K562 (cell line): ENCODE measurements around the gene RNF32. TPM values are rescaled to one million over a fixed set of nuclear protein-coding genes. Genes with fewer than 3 reads are reported as not detected.

Experiments
- ASH1L ChIP-seq: fragments of 450-650 bp; IDR thresholded peaks from 2 replicates; pipeline ENCODE4 v1.6.1; 2018; ENCODE audit warnings: borderline replicate concordance, mild to moderate bottlenecking, low read depth; ENCODE audit not compliant: partially characterized antibody
- BRD9 ChIP-seq: fragments of 450-650 bp; IDR thresholded peaks from 2 replicates; pipeline ENCODE4 v1.6.1; 2018; ENCODE audit warnings: low read depth; ENCODE audit not compliant: partially characterized antibody
- FOXJ2 ChIP-seq: fragments of 200-800 bp; sonication (Bioruptor generic); IDR thresholded peaks from 2 replicates; pipeline ENCODE4 v1.6.1; 2016; ENCODE audit warnings: missing genetic modification characterization, missing compliant biosample characterization
- HMG20A ChIP-seq: fragments of 450-650 bp; formaldehyde crosslinking; conservative IDR thresholded peaks from 2 replicates; pipeline ENCODE4 v1.4.0; 2020; ENCODE audit warnings: mild to moderate bottlenecking, mixed read lengths
- HMG20B ChIP-seq: fragments of 250-450 bp; sonication (Bioruptor Pico); IDR thresholded peaks from 2 replicates; pipeline ENCODE4 v1.5.0; 2021; ENCODE audit warnings: mild to moderate bottlenecking
- KDM5B ChIP-seq: fragments of 200-600 bp; sonication (generic); IDR thresholded peaks from 2 replicates; pipeline ENCODE4 v1.6.1; 2012; ENCODE audit warnings: low read depth, mild to moderate bottlenecking, moderate library complexity, low read length, control low read depth, inconsistent platforms; ENCODE audit not compliant: insufficient replicate concordance
- LCOR ChIP-seq: sonication (generic); formaldehyde crosslinking; IDR thresholded peaks from 2 replicates; pipeline ENCODE4 v1.8.0; 2022; ENCODE audit warnings: mild to moderate bottlenecking, missing genetic modification reagents
- MAFF ChIP-seq: IDR thresholded peaks from 2 replicates; pipeline ENCODE4 v1.6.1; 2012; ENCODE audit warnings: low read length, improper control_type of control experiment
- NCOA6 ChIP-seq: fragments of 450-650 bp; IDR thresholded peaks from 2 replicates; pipeline ENCODE4 v1.6.1; 2017; ENCODE audit warnings: mild to moderate bottlenecking
- NFIC ChIP-seq: fragments of 450-650 bp; IDR thresholded peaks from 2 replicates; pipeline ENCODE4 v1.6.1; 2017; ENCODE audit warnings: mild to moderate bottlenecking, inconsistent platforms
- PHB2 ChIP-seq: fragments of 450-650 bp; IDR thresholded peaks from 2 replicates; pipeline ENCODE4 v1.6.1; 2017; ENCODE audit warnings: low read depth
- PHF20 ChIP-seq: fragments of 450-650 bp; IDR thresholded peaks from 2 replicates; pipeline ENCODE4 v1.6.1; 2018; ENCODE audit not compliant: partially characterized antibody
- POLR2AphosphoS5 ChIP-seq: IDR thresholded peaks from 2 replicates; pipeline ENCODE4 v1.6.1; 2011; ENCODE audit warnings: mild to moderate bottlenecking, low read depth, low read length, moderate library complexity; ENCODE audit not compliant: control insufficient read depth, insufficient read depth
- POU5F1 ChIP-seq: fragments of 150-350 bp; IDR thresholded peaks from 2 replicates; pipeline ENCODE4 v1.6.1; 2014; ENCODE audit warnings: borderline replicate concordance, low read length, low read depth, mild to moderate bottlenecking; ENCODE audit not compliant: partially characterized antibody
- PPARD ChIP-seq: fragments of 250-450 bp; sonication (Bioruptor Pico); IDR thresholded peaks from 2 replicates; pipeline ENCODE4 v1.8.0; 2022; ENCODE audit warnings: inconsistent platforms, mild to moderate bottlenecking, moderate library complexity
- PRPF4 ChIP-seq: fragments of 200-400 bp; formaldehyde crosslinking; IDR thresholded peaks from one replicate; pipeline ENCODE4 v1.6.1; 2017; ENCODE audit warnings: low read length, low read depth, mild to moderate bottlenecking; ENCODE audit not compliant: insufficient read depth, poor library complexity, severe bottlenecking
- PTBP1 ChIP-seq: fragments of 200-400 bp; formaldehyde crosslinking; IDR thresholded peaks from 2 replicates; pipeline ENCODE4 v1.6.1; 2017; ENCODE audit warnings: low read depth, low read length
- RBM25 ChIP-seq: fragments of 200-400 bp; formaldehyde crosslinking; IDR thresholded peaks from 2 replicates; pipeline ENCODE4 v1.6.1; 2018; ENCODE audit warnings: low read length, low read depth, moderate library complexity; ENCODE audit not compliant: severe bottlenecking
- TAF7 ChIP-seq: fragments of 450-650 bp; IDR thresholded peaks from 2 replicates; pipeline ENCODE4 v1.6.1; 2016; ENCODE audit warnings: missing genetic modification characterization, missing compliant biosample characterization
- ZBED1 ChIP-seq: IDR thresholded peaks from 2 replicates; pipeline ENCODE4 v1.6.1; 2014
- ZFP30 ChIP-seq: fragments of 250-450 bp; sonication (Bioruptor Pico); IDR thresholded peaks from 2 replicates; pipeline ENCODE4 v1.8.0; 2022; ENCODE audit warnings: moderate library complexity, mild to moderate bottlenecking, inconsistent platforms, borderline replicate concordance
- ZNF263 ChIP-seq: sonication (generic); formaldehyde crosslinking; IDR thresholded peaks from 2 replicates; pipeline ENCODE4 v1.8.0; 2022; ENCODE audit warnings: mild to moderate bottlenecking, missing genetic modification reagents, borderline replicate concordance
- ZNF589 ChIP-seq: fragments of 200-800 bp; sonication (Bioruptor generic); IDR thresholded peaks from 2 replicates; pipeline ENCODE4 v1.6.1; 2016; ENCODE audit warnings: low read depth, missing genetic modification characterization, missing compliant biosample characterization
- ZNF717 ChIP-seq: fragments of 250-450 bp; sonication (Bioruptor Pico); IDR thresholded peaks from 2 replicates; pipeline ENCODE4 v1.5.0; 2021
- polyA plus RNA-seq, 8 experiments: library from polyadenylated mRNA; depleted of rRNA in 4 of 8; stranded (reverse) in 5 of 8; unstranded in 3 of 8; fragments of >200 nt; fragmentation: Nextera tagmentation in 2 of 8; fragmentation: Illumina TruSeq in 1 of 8; extraction: Ambion mirVana in 2 of 8; extraction: Trizol in 1 of 8; gene quantifications; 2 replicates each; pipeline versions ENCODE4 v1.2.1 to v1.2.3, GENCODE V29; 2011 to 2014; ENCODE audit warnings: inconsistent platforms in 1 of 8, missing spikeins in 1 of 8
- total RNA-seq, 7 experiments: library from RNA; depleted of rRNA in 6 of 7; stranded (reverse); fragments of >200 nt in 6 of 7; fragmentation: Illumina TruSeq in 2 of 7; extraction: Trizol in 2 of 7; gene quantifications; 2 replicates each; pipeline versions ENCODE4 v1.2.1 to v1.2.3, GENCODE V29; 2011 to 2021; ENCODE audit warnings: low replicate concordance in 1 of 7
- TF ChIP-seq, protein P1 (sequence below): sonication (generic); formaldehyde crosslinking; IDR thresholded peaks from 2 replicates; pipeline ENCODE4 v1.8.0; 2023; ENCODE audit warnings: mild to moderate bottlenecking, missing genetic modification reagents
- TF ChIP-seq, protein P2 (sequence below): sonication (generic); formaldehyde crosslinking; IDR thresholded peaks from 2 replicates; pipeline ENCODE4 v1.8.1; 2023; ENCODE audit warnings: mild to moderate bottlenecking, missing genetic modification reagents
- TF ChIP-seq, protein P3 (sequence below): fragments of 450-650 bp; IDR thresholded peaks from 2 replicates; pipeline ENCODE4 v1.6.1; 2016; ENCODE audit warnings: missing biosample characterization, missing genetic modification characterization

Gene RNF32
- total and polyA plus RNA-seq, 9 of the 15 experiments (the other 6 are each of a cell fraction or from before 2014, with no cell fraction given), result 2.6 to 7.0 (median 4.6) TPM

DNA sequence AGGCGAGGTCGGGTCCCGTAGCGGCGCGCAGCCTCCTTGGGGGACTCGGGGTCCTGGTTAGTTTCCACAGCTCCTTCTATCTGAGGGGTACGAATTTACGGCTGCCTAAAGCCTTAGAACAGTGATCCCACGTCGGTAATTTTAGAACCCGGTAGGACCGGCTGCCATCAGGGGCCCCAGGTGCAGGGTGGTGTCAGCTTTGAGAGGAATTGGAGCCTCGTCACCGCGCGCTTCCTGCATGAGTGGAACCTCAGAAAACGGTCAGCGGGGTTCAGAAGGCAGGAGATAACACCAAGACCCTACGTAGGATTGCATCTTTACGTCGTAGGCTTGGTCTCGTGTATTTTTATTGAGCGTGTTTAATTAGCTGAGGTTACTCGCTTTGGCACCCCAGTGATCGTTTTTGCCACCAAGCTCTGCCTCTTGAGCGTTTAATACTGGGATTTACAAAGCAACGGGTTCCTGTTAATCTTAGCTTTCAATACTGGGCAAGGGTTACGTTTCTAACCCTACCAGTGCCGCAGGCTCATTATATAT lies 443 bp downstream of the RNF32 start (continued):
- TF ChIP-seq HMG20A, result no peak
- no peak for TF ChIP-seq LCOR (CRISPR knock-in tag)
- TF ChIP-seq, protein P1, sequence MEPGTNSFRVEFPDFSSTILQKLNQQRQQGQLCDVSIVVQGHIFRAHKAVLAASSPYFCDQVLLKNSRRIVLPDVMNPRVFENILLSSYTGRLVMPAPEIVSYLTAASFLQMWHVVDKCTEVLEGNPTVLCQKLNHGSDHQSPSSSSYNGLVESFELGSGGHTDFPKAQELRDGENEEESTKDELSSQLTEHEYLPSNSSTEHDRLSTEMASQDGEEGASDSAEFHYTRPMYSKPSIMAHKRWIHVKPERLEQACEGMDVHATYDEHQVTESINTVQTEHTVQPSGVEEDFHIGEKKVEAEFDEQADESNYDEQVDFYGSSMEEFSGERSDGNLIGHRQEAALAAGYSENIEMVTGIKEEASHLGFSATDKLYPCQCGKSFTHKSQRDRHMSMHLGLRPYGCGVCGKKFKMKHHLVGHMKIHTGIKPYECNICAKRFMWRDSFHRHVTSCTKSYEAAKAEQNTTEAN, result no peak
- peak; percentile 42; the same call in 1 of the 2 replicates for TF ChIP-seq POLR2AphosphoS5
- TF ChIP-seq ZNF589 (CRISPR knock-in tag), result no peak
- peak; percentile 76; the same call in 1 of the 2 replicates for TF ChIP-seq TAF7 (tag)
- no peak for TF ChIP-seq NFIC
- TF ChIP-seq HMG20B, result no peak
- no peak for TF ChIP-seq PRPF4
- no peak for TF ChIP-seq PPARD (CRISPR knock-in tag)
- TF ChIP-seq MAFF, result no peak
- TF ChIP-seq PHF20, result no peak
- no peak for TF ChIP-seq ZNF717 (CRISPR knock-in tag)
- TF ChIP-seq ASH1L, result no peak
- no peak for TF ChIP-seq PTBP1
- no peak for TF ChIP-seq ZBED1
- no peak for TF ChIP-seq BRD9
- TF ChIP-seq, protein P2, sequence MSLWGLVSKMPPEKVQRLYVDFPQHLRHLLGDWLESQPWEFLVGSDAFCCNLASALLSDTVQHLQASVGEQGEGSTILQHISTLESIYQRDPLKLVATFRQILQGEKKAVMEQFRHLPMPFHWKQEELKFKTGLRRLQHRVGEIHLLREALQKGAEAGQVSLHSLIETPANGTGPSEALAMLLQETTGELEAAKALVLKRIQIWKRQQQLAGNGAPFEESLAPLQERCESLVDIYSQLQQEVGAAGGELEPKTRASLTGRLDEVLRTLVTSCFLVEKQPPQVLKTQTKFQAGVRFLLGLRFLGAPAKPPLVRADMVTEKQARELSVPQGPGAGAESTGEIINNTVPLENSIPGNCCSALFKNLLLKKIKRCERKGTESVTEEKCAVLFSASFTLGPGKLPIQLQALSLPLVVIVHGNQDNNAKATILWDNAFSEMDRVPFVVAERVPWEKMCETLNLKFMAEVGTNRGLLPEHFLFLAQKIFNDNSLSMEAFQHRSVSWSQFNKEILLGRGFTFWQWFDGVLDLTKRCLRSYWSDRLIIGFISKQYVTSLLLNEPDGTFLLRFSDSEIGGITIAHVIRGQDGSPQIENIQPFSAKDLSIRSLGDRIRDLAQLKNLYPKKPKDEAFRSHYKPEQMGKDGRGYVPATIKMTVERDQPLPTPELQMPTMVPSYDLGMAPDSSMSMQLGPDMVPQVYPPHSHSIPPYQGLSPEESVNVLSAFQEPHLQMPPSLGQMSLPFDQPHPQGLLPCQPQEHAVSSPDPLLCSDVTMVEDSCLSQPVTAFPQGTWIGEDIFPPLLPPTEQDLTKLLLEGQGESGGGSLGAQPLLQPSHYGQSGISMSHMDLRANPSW (CRISPR knock-in tag), result no peak
- TF ChIP-seq ZNF263, result no peak
- TF ChIP-seq PHB2, result no peak
- no peak for TF ChIP-seq KDM5B
- TF ChIP-seq, protein P3, sequence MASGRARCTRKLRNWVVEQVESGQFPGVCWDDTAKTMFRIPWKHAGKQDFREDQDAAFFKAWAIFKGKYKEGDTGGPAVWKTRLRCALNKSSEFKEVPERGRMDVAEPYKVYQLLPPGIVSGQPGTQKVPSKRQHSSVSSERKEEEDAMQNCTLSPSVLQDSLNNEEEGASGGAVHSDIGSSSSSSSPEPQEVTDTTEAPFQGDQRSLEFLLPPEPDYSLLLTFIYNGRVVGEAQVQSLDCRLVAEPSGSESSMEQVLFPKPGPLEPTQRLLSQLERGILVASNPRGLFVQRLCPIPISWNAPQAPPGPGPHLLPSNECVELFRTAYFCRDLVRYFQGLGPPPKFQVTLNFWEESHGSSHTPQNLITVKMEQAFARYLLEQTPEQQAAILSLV (tag), result no peak
- TF ChIP-seq ZFP30, result no peak
- peak; percentile 46; the same call in 1 of the 2 replicates for TF ChIP-seq FOXJ2
- no peak for TF ChIP-seq NCOA6
- no peak for TF ChIP-seq POU5F1
- TF ChIP-seq RBM25, result no peak
